ENCODE measurements around the gene SERTAD3. TPM values are rescaled to one million over a fixed set of nuclear protein-coding genes. Genes with fewer than 3 reads are reported as not detected.

Gene SERTAD3
- total and polyA plus RNA-seq, 2 donors from 2014 or later: 29.9 to 38.4 TPM

- H3K36me3 ChIP-seq (ENCODE audit: control insufficient read depth in 2 of 3, insufficient read depth in 3 of 3, low read length in 3 of 3): no peaks in the 10 kb centered on the region
- no peak overlapping the region for H3K4me3 ChIP-seq (ENCODE audit: low read length in 3 of 3)
- peaks cover 6% of the 10 kb centered on the region for H3K27me3 ChIP-seq (ENCODE audit: control insufficient read depth, insufficient read depth, low read length)
- no peak overlapping the region for H3K9ac ChIP-seq (ENCODE audit: low read length in 3 of 3)
- H3K9me3 ChIP-seq (ENCODE audit: control insufficient read depth in 2 of 3, insufficient read depth in 1 of 3, low read length in 3 of 3): no peaks in the 10 kb centered on the region
- no peak overlapping the region for H3K27ac ChIP-seq (ENCODE audit: low read depth in 2 of 2, low read length in 2 of 2)
- TF ChIP-seq CTCF (IDR thresholded peaks at IDR 0.05; ENCODE audit: borderline replicate concordance, extremely low read depth, insufficient read depth): no peak
- H3K4me1 ChIP-seq (ENCODE audit: control insufficient read depth in 2 of 3, insufficient read depth in 2 of 3, low read depth in 1 of 3, low read length in 3 of 3): no peaks in the 10 kb centered on the region
- no peak for DNase-seq
- intact Hi-C loops (cut with DNase I): no loop called here
- no peak for FAIRE-seq
These were observed 28.4 kb upstream of the SERTAD3 start for GRCh38 chr19:40472516-40472915.

- peaks cover 3 to 7% (median 6%) of the 10 kb centered on the region in 3 donors for H3K4me1 ChIP-seq (ENCODE audit: control insufficient read depth in 2 of 3, insufficient read depth in 2 of 3, low read depth in 1 of 3, low read length in 3 of 3)
- TF ChIP-seq CTCF (IDR thresholded peaks at IDR 0.05; ENCODE audit: borderline replicate concordance, extremely low read depth, insufficient read depth): no peak
- H3K27ac ChIP-seq (ENCODE audit: low read depth in 2 of 2, low read length in 2 of 2): no peak overlapping the region
- H3K36me3 ChIP-seq (ENCODE audit: control insufficient read depth in 2 of 3, insufficient read depth in 3 of 3, low read length in 3 of 3): no peaks in the 10 kb centered on the region
- peaks cover 6% of the 10 kb centered on the region for H3K27me3 ChIP-seq (ENCODE audit: control insufficient read depth, insufficient read depth, low read length)
- DNase-seq (no peak), FAIRE-seq (no peak)
- H3K9me3 ChIP-seq (ENCODE audit: control insufficient read depth in 2 of 3, insufficient read depth in 1 of 3, low read length in 3 of 3): no peaks in the 10 kb centered on the region
- H3K9ac ChIP-seq (ENCODE audit: low read length in 3 of 3): no peak overlapping the region
- no peak overlapping the region for H3K4me3 ChIP-seq (ENCODE audit: low read length in 3 of 3)
- intact Hi-C loops (cut with DNase I): no loop called here
These were observed 27.0 kb upstream of the SERTAD3 start for GRCh38 chr19:40471111-40471510.

GRCh38 chr19:40469011-40469410, 24.9 kb upstream of the SERTAD3 start:
- Histone ChIP-seq H3K4me1 (ENCODE audit: control insufficient read depth in 2 of 3, insufficient read depth in 2 of 3, low read depth in 1 of 3, low read length in 3 of 3) (peaks cover 4 to 18% (median 17%) of the 10 kb centered on the region in 3 donors), H3K4me3 (ENCODE audit: low read length in 3 of 3) (no peak overlapping the region), H3K9ac (ENCODE audit: low read length in 3 of 3) (no peak overlapping the region), H3K27me3 (ENCODE audit: control insufficient read depth, insufficient read depth, low read length) (peaks cover 6% of the 10 kb centered on the region), H3K36me3 (ENCODE audit: control insufficient read depth in 2 of 3, insufficient read depth in 3 of 3, low read length in 3 of 3) (no peaks in the 10 kb centered on the region), H3K27ac (ENCODE audit: low read depth in 2 of 2, low read length in 2 of 2) (no peak overlapping the region), H3K9me3 (ENCODE audit: control insufficient read depth in 2 of 3, insufficient read depth in 1 of 3, low read length in 3 of 3) (no peaks in the 10 kb centered on the region)
- FAIRE-seq (no peak), DNase-seq (no peak)
- intact Hi-C loops (cut with DNase I): no loop called here
- TF ChIP-seq CTCF (IDR thresholded peaks at IDR 0.05; ENCODE audit: borderline replicate concordance, extremely low read depth, insufficient read depth): no peak

Data from kidney (tissue), 14 donors.